Measurements from ENCODE around the gene ITSN1. TPM values are rescaled to one million over a fixed set of nuclear protein-coding genes. Genes with fewer than 3 reads are reported as not detected.

ITSN1 gene
- total RNA-seq, 4 donors from 2014 or later: 29.6 to 42.2 (median 41.1) TPM

DNA sequence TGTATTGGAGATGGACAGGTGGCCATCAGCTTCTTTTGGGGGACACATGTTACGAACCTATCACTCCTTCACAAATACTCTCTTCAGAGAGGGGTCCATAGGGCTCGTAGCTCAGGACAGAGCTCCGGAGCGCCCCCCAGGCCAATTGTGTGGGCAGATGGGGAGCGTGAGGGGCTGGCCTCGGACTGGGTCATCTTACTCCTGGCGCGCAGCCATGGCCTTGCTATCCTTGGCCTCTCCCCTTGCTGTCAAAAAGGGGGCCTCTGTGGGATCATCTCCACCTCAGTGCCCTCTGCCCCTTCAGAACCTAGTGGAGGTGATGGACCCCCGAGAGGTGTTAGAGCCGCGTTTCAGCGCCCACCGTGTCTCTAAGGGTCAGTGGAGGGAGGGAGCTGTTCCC is 238.3 kb downstream of the ITSN1 start:
- H3K4me1 ChIP-seq: peaks cover 0 to 4% of the 10 kb centered on the region in 2 donors
- no peak overlapping the region for H3K4me3 ChIP-seq (replicated peaks in 1 of 3)
- no peaks in the 10 kb centered on the region for H3K36me3 ChIP-seq
- H3K27ac ChIP-seq: no peak overlapping the region
- H3K27me3 ChIP-seq: no peaks in the 10 kb centered on the region
- WGBS, 2 donors: 93 to 95% methylated on average over 8 to 13 of the region's 13 CpGs
- TF ChIP-seq POLR2A (IDR thresholded peaks at IDR 0.05): no peak
- TF ChIP-seq, protein P1, sequence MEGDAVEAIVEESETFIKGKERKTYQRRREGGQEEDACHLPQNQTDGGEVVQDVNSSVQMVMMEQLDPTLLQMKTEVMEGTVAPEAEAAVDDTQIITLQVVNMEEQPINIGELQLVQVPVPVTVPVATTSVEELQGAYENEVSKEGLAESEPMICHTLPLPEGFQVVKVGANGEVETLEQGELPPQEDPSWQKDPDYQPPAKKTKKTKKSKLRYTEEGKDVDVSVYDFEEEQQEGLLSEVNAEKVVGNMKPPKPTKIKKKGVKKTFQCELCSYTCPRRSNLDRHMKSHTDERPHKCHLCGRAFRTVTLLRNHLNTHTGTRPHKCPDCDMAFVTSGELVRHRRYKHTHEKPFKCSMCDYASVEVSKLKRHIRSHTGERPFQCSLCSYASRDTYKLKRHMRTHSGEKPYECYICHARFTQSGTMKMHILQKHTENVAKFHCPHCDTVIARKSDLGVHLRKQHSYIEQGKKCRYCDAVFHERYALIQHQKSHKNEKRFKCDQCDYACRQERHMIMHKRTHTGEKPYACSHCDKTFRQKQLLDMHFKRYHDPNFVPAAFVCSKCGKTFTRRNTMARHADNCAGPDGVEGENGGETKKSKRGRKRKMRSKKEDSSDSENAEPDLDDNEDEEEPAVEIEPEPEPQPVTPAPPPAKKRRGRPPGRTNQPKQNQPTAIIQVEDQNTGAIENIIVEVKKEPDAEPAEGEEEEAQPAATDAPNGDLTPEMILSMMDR (IDR thresholded peaks at IDR 0.05): no peak
- DNase-seq: no peak
- intact Hi-C loops (cut with DNase I): no loop called here
- H3K9me3 ChIP-seq: no peaks in the 10 kb centered on the region

DNA sequence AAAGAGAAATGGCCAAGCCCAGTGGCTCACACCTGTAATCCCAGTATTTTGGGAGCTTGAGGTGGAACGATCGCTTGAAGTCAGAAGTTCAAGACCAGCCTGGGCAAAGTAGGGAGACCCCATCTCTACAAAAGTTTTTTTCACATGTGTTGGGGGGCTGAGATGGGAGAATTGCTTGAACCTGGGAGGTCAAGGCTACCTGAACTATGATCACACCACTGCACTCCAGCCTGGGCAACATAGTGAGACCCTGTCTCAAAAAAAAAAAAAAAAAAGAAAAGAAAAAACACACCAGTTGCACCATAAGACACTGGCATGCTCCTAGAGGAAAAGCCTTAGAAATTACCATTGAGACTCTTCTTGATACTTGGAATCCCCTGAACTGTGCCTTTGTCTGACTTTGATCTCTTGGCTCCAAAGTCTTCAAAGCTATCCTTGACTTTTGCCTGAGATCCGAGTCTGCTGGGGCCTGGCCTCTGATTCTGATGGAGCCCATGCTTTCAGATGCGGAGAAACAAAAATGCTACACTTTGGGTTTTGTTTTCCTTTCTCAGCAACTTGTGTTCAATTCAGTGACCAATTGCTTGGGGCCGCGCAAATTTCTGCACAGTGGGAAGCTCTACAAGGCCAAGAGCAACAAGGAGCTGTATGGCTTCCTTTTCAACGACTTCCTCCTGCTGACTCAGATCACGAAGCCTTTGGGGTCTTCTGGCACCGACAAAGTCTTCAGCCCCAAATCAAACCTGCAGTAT is 239.6 kb downstream of the ITSN1 start:
- no peak for DNase-seq
- TF ChIP-seq, protein P1 (IDR thresholded peaks at IDR 0.05): no peak
- no peak for TF ChIP-seq POLR2A (IDR thresholded peaks at IDR 0.05)
- intact Hi-C loops (cut with DNase I): no loop called here
- WGBS, 2 donors: 68 to 74% methylated on average over 9 of the region's 9 CpGs
- Histone ChIP-seq H3K27me3 (no peaks in the 10 kb centered on the region), H3K27ac (no peak overlapping the region), H3K9me3 (no peaks in the 10 kb centered on the region), H3K4me1 (peaks cover 0 to 4% of the 10 kb centered on the region in 2 donors), H3K4me3 (replicated peaks in 1 of 3) (no peak overlapping the region), H3K36me3 (no peaks in the 10 kb centered on the region)

DNA sequence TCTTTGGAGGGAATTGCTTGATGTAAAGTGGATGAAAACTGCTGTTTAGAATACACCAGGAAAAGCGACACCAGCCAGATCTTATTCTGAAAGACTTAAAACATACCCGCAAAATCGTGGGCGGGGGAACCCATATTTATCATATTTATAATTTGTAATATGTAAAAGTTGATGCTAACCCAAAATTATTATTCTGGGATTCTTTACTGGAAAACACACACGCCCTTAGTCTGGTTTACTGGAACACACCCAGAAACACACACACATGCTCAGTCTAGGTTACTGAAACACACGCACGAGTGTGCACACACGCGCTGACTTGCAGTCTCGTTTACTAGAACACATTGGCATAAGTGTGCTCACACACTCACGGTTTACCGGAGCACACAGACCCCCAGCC is 240.8 kb downstream of the ITSN1 start:
- Histone ChIP-seq H3K4me3 (replicated peaks in 1 of 3) (no peak overlapping the region), H3K27me3 (no peaks in the 10 kb centered on the region), H3K4me1 (peaks cover 0 to 4% of the 10 kb centered on the region in 2 donors), H3K36me3 (no peaks in the 10 kb centered on the region), H3K27ac (no peak overlapping the region), H3K9me3 (no peaks in the 10 kb centered on the region)
- intact Hi-C loops (cut with DNase I): no loop called here
- DNase-seq: no peak
- WGBS, 2 donors: 90 to 93% methylated on average over 12 of the region's 12 CpGs
- TF ChIP-seq, protein P1 (IDR thresholded peaks at IDR 0.05): no peak
- no peak for TF ChIP-seq POLR2A (IDR thresholded peaks at IDR 0.05)

DNA sequence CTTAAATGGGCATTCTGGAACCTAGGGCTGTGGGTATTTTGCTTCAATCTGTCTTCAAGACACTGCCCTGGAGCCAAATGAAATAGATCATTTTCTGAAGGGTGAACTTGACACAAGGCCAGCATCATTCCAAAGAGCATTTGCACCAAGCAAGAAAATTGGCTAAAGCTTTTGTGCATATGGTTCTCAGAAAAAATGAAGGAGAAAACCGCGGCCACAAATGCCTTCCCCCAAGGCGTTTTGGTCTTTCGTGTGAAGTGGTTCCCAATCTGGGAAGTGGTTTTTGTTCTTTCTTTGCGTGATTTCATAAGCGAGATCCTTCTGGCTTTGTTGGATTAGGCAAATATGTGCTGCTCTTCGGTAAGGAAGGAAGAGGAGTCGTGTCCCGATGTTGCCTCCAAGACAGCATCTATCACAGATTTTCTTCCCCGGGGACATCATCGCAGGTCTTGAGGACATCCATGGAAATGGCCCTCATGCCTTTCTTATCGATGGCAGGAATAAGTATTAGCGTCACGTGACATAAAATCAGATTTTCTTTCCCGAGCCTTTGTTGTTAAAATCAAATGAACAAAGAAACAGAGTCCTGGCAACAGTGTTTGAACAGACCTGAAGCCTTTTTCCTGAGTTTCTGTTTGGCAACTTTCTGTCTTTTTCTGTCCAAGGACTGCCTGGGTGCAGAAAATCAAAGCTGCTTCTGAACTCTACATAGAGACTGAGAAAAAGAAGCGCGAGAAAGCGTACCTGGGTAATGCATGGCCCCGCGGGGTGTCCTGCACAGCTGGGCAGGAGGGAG is 242.3 kb downstream of the ITSN1 start:
- Histone ChIP-seq H3K27ac (no peak overlapping the region), H3K36me3 (no peaks in the 10 kb centered on the region), H3K4me3 (replicated peaks in 1 of 3) (no peak overlapping the region), H3K9me3 (no peaks in the 10 kb centered on the region), H3K27me3 (no peaks in the 10 kb centered on the region), H3K4me1 (peaks cover 0 to 4% of the 10 kb centered on the region in 2 donors)
- no peak for DNase-seq
- TF ChIP-seq, protein P1 (IDR thresholded peaks at IDR 0.05): no peak
- no peak for TF ChIP-seq POLR2A (IDR thresholded peaks at IDR 0.05)
- 81 to 84% methylated on average over 20 of the region's 20 CpGs for WGBS, 2 donors
- intact Hi-C loops (cut with DNase I): no loop called here

DNA sequence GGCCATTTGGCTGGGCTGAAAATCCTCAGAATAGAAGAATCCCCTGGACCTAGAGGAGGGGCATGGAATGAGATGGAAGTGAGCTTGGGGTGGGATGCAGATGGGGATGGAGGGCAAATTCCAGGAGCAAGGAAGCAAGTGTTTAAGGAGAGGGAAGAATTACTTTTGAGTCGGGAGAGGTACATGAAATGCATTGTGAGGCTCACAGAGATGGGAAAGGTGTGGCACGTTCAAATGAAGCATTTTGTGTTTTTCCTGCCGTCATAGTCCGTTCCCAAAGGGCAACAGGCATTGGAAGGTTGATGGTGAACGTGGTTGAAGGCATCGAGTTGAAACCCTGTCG is 242.8 kb downstream of the ITSN1 start:
- Histone ChIP-seq H3K27ac (no peak overlapping the region), H3K9me3 (no peaks in the 10 kb centered on the region), H3K4me1 (peaks cover 0 to 4% of the 10 kb centered on the region in 2 donors), H3K36me3 (no peaks in the 10 kb centered on the region), H3K4me3 (replicated peaks in 1 of 3) (no peak overlapping the region), H3K27me3 (no peaks in the 10 kb centered on the region)
- intact Hi-C loops (cut with DNase I): no loop called here
- no peak for TF ChIP-seq POLR2A (IDR thresholded peaks at IDR 0.05)
- TF ChIP-seq, protein P1 (IDR thresholded peaks at IDR 0.05): no peak
- 91 to 94% methylated on average over 7 of the region's 7 CpGs for WGBS, 2 donors
- DNase-seq: no peak

Measured in thyroid gland (tissue), 4 donors.